Measurements from ENCODE around the gene RPH3AL. TPM values are rescaled to one million over a fixed set of nuclear protein-coding genes. Genes with fewer than 3 reads are reported as not detected.

The RPH3AL gene
- total RNA-seq, 6 donors from 2014 or later = 33.6 to 93.2 (median 54.3) TPM

DNA sequence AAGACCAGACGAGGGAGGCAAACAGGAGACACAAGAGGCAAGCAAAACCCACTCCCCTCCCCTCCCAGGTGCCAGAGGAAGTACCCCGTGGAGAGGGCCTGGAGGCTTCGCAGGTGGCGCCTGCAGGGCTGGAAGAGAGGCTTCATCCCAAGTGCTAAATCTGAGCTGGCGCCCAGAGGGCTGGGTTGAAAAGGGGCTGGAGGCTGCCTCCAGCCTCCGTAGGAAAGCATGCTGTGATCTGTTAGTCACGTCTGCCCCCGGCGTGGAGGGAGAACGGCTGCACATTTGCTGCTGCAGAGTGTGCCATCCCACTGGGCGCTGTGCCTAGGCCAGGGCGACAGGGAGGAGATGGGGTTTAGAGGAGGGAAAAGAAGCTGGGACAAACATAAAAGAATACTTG is 16.9 kb downstream of the RPH3AL start:
- TF ChIP-seq POLR2A (IDR thresholded peaks at IDR 0.05) (no peak), POLR2AphosphoS5 (IDR thresholded peaks at IDR 0.05) (no peak)
- ATAC-seq (ENCODE audit: low FRiP score in 2 of 2) = no peak
- Histone ChIP-seq H3K4me1 (peaks cover 23 to 61% (median 49%) of the 10 kb centered on the region in 4 donors), H3K4me3 (no peak overlapping the region), H3K27ac (peak overlapping the region in 3 of 4 donors; percentile 44 to 61 (median 51)), H3K9me3 (no peaks in the 10 kb centered on the region), H3K36me3 (no peaks in the 10 kb centered on the region), H3K27me3 (no peaks in the 10 kb centered on the region)
- 45 to 64% methylated on average over 8 to 12 of the region's 12 CpGs for WGBS, 2 donors
- DNase-seq = no peak

DNA sequence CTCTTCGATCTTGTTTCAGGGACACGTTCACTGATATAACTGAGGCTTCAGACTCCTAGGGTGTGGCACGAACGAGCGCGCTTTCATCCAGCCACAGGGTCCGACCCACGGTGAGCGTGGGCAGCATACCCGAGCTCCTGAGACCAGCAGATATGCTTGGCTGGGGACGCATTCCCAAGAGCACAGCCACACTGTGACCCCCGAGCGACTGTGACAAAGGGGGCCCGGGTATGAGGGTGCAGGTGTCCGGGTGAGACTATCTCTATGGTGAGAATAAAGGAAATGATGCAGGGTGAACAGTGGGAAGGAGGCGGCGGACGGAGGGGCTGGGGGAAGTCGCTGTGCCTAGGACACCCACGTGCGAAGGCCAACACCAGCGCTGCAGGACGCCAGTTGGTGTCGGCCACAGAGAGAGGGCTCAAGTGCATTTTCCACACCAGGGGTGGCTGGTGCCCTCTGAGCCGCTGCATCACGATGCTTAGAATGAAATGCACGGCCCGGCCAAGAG is 17.6 kb downstream of the RPH3AL start:
- TF ChIP-seq EP300 (IDR thresholded peaks at IDR 0.05) (no peak), POLR2AphosphoS5 (IDR thresholded peaks at IDR 0.05) (no peak), POLR2A (IDR thresholded peaks at IDR 0.05) (no peak)
- TF ChIP-seq, protein P1, sequence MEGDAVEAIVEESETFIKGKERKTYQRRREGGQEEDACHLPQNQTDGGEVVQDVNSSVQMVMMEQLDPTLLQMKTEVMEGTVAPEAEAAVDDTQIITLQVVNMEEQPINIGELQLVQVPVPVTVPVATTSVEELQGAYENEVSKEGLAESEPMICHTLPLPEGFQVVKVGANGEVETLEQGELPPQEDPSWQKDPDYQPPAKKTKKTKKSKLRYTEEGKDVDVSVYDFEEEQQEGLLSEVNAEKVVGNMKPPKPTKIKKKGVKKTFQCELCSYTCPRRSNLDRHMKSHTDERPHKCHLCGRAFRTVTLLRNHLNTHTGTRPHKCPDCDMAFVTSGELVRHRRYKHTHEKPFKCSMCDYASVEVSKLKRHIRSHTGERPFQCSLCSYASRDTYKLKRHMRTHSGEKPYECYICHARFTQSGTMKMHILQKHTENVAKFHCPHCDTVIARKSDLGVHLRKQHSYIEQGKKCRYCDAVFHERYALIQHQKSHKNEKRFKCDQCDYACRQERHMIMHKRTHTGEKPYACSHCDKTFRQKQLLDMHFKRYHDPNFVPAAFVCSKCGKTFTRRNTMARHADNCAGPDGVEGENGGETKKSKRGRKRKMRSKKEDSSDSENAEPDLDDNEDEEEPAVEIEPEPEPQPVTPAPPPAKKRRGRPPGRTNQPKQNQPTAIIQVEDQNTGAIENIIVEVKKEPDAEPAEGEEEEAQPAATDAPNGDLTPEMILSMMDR (IDR thresholded peaks at IDR 0.05) = no peak
- H3K36me3 ChIP-seq = no peaks in the 10 kb centered on the region
- peak overlapping the region; percentile 65 to 86 (median 84) for H3K27ac ChIP-seq
- H3K9me3 ChIP-seq = no peaks in the 10 kb centered on the region
- no peak overlapping the region for H3K4me3 ChIP-seq
- no peak for ATAC-seq (ENCODE audit: low FRiP score in 2 of 2)
- DNase-seq = no peak
- H3K4me1 ChIP-seq = peaks cover 23 to 61% (median 49%) of the 10 kb centered on the region in 4 donors
- 71 to 92% methylated on average over 25 to 28 of the region's 28 CpGs for WGBS, 2 donors
- H3K27me3 ChIP-seq = no peaks in the 10 kb centered on the region

DNA sequence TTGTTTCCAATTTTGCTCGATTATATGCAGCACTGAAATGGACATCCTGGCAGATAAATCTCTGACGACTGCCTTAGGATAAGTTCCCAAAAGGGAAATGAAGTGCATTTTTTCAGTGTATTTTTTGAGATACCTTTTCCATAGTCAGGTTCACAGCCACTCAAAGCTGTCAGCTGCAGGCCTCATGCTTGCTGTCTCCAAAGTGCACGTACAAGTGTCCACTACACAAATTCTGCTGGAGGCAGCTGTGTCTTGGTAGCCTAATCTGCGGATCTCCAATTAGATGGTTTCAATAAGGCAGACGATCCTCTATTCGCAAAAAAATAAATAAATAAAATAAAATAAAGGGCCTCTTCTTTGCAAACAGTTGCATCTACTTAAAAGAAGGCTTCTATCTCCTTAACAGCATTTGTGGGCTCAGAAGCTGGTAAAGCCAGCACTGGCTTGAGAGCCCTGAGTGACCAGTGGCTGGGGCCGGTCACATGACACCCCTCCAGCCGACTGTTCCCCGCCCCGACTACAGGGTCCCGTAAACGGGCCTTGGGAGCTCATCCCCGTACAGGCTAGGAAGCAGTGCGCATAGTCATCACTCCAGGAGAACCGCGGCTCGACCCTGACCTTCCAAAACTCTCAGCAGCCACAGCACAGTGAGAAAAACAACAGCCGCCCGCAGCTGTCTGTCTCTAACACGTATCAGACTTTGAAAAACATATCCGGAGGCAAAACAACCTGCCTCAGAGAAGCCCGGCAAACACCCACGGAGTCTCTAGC is 18.8 kb downstream of the RPH3AL start:
- H3K4me1 ChIP-seq = peaks cover 14 to 48% (median 41%) of the 10 kb centered on the region in 4 donors
- H3K4me3 ChIP-seq = peak overlapping the region in 3 of 4 donors; percentile 9 to 43 (median 36)
- H3K27me3 ChIP-seq = no peaks in the 10 kb centered on the region
- DNase-seq = peak in 1 of 2 donors; percentile 68
- no peaks in the 10 kb centered on the region for H3K36me3 ChIP-seq
- TF ChIP-seq, protein P1 (IDR thresholded peaks at IDR 0.05) = no peak
- peak; percentile 48 to 60 for TF ChIP-seq POLR2AphosphoS5 (IDR thresholded peaks at IDR 0.05)
- peak in 1 of 4 donors; percentile 65 for TF ChIP-seq POLR2A (IDR thresholded peaks at IDR 0.05)
- no peak for TF ChIP-seq EP300 (IDR thresholded peaks at IDR 0.05)
- H3K9me3 ChIP-seq = no peaks in the 10 kb centered on the region
- H3K27ac ChIP-seq = peak overlapping the region; percentile 65 to 86 (median 84)
- WGBS, 2 donors = 21 to 45% methylated on average over 20 to 23 of the region's 23 CpGs
- ATAC-seq (ENCODE audit: low FRiP score in 2 of 2) = peak; percentile 75 to 82

DNA sequence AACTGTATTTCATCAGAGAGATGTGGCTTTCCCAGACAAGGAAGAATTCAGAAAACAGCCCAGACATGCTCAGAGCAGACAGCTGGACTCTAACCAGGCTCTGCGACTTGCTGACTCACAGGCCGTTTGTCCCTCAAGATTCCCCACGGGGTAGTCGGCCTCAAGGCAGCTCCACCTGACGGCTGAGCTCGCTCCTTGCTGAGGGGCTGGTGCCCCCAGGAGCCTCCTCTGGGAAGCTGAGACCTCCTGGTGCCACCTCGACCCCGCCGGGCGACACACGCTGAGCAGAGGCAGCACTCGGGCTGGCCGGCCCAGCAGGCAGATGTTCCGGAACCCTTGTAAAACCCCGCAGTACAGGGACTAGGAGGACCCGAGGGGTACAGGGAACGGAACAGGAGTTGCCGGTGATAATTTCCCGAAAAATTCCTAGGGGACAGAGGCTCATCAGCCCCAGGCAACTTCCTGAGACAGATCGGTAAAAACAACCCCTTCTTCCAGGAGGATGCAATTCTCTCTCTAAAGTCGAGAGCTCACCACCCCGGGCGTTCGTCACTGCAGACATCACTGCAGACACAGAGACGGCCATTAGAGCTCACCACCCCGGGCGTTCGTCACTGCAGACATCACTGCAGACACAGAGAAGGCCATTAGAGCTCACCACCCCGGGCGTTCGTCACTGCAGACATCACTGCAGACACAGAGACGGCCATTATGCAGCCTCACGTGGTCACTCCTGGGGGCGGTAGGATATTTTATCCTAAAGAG is 19.9 kb downstream of the RPH3AL start:
- ATAC-seq (ENCODE audit: low FRiP score in 2 of 2) = peak in 1 of 2 donors; percentile 45

More for the DNA sequence above, 19.9 kb downstream of the RPH3AL start:
- Histone ChIP-seq H3K9me3 (no peaks in the 10 kb centered on the region), H3K36me3 (peaks cover 0 to under 1% (median 0%) of the 10 kb centered on the region in 4 donors), H3K4me1 (peaks cover 10 to 44% (median 36%) of the 10 kb centered on the region in 4 donors), H3K4me3 (no peak overlapping the region), H3K27ac (peak overlapping the region in 2 of 4 donors; percentile 83 to 86), H3K27me3 (no peaks in the 10 kb centered on the region)
- TF ChIP-seq, protein P1 (IDR thresholded peaks at IDR 0.05) = no peak
- no peak for TF ChIP-seq POLR2AphosphoS5 (IDR thresholded peaks at IDR 0.05)
- no peak for TF ChIP-seq EP300 (IDR thresholded peaks at IDR 0.05)
- TF ChIP-seq POLR2A (IDR thresholded peaks at IDR 0.05) = no peak
- peak in 1 of 2 donors; percentile 77 for DNase-seq
- 86 to 92% methylated on average over 4 to 34 of the region's 34 CpGs for WGBS, 2 donors
